Bronchial epithelial cell (primary cell): ENCODE measurements around the gene PEDS1. TPM values are rescaled to one million over a fixed set of nuclear protein-coding genes. Genes with fewer than 3 reads are reported as not detected.

Source experiments
- DNase-seq: peaks from one replicate; pipeline ENCODE4 v3.0.0-alpha.2; 2010; ENCODE audit warnings: low read depth
- FAIRE-seq: peaks from 2 replicates; lab custom pipeline; 2011; peaks lifted over from hg19 to GRCh38; lab: Jason Lieb, UNC
- H3K27me3 ChIP-seq: 2 replicates; pipeline ENCODE4 v1.5.1; 2011; ENCODE audit warnings: low read length; ENCODE audit not compliant: control insufficient read depth, insufficient read depth
- H3K36me3 ChIP-seq: 2 replicates; pipeline ENCODE4 v1.5.1; 2011; ENCODE audit warnings: low read length; ENCODE audit not compliant: control insufficient read depth, insufficient read depth
- H3K4me3 ChIP-seq: 2 replicates; pipeline ENCODE4 v1.5.1; 2011; ENCODE audit warnings: mild to moderate bottlenecking, low read depth, low read length, control low read depth
- total RNA-seq: library from RNA; depleted of rRNA; stranded (reverse); fragments of >200 nt; gene quantifications from 2 replicates; pipeline ENCODE4 v1.2.1, GENCODE V29; 2014
- TF ChIP-seq, protein P1 (sequence below): IDR thresholded peaks from 2 replicates; pipeline ENCODE4 v1.5.1; 2011; ENCODE audit warnings: mild to moderate bottlenecking, moderate library complexity, low read length, control low read depth, inconsistent platforms; ENCODE audit not compliant: insufficient read depth, severe bottlenecking

The PEDS1 gene
- total RNA-seq, 1 donor from 2014 or later, result 9.7 TPM

DNA sequence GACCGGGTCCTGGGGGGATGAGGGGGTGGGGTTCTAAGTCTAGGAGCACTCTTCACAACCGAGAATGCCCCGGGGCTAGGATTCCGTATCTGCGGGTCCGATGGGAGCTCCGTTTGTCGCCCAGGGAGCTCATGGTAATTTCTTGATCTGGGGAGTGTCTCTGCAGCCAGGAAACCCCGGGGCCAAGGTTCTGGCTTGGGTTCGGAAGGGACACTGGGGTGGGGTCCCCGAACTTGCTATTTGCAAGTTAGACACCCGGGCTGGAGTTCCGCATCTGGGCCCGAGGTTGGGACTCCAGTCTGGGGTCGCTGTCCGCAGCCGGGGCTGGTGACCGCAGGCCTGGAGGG lies 397 bp downstream of the PEDS1 start:
- DNase-seq, result no peak

DNA sequence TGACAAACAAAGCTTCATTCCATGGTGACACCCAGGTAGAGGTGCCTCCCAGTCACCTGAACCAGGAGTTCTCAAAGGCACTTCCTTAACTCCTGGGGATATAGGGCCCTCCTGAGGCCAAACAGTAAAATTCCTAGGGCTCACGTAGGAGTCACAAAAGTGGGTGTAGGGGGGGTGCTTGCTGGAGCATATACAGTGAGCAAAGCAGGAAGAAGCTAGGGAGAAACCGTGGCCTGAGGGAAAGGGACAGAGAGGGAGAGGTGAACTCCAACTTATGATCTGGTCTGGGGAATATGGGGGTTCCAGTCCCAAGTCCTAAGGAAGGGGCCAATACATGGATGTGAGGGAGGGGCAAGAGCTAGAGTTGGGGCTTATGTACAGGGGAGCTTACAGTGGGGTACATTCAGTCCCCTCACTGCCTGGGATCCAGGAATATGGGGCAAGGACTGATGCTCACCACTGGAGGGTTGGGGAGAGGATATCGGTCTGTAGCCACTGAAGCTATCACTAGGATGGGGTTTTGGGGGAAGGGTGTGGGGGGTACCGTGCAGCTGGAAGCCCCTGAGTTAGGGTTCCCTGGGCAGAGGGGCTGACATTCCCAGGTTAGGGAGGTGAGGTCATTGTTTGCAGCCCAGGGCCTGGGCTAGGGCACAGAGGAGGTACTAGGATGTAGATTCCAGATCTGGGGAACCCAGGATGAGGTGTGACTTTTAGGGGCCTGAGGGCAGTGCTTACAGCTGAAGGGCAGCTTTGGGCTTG lies 950 bp downstream of the PEDS1 start:
- Histone ChIP-seq H3K36me3 (peaks cover 10% of the 10 kb centered on the region), H3K4me3 (peak overlapping the region; percentile 88), H3K27me3 (no peaks in the 10 kb centered on the region)
- TF ChIP-seq, protein P1, sequence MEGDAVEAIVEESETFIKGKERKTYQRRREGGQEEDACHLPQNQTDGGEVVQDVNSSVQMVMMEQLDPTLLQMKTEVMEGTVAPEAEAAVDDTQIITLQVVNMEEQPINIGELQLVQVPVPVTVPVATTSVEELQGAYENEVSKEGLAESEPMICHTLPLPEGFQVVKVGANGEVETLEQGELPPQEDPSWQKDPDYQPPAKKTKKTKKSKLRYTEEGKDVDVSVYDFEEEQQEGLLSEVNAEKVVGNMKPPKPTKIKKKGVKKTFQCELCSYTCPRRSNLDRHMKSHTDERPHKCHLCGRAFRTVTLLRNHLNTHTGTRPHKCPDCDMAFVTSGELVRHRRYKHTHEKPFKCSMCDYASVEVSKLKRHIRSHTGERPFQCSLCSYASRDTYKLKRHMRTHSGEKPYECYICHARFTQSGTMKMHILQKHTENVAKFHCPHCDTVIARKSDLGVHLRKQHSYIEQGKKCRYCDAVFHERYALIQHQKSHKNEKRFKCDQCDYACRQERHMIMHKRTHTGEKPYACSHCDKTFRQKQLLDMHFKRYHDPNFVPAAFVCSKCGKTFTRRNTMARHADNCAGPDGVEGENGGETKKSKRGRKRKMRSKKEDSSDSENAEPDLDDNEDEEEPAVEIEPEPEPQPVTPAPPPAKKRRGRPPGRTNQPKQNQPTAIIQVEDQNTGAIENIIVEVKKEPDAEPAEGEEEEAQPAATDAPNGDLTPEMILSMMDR, result peak; percentile 46
- DNase-seq (peak; percentile 80), FAIRE-seq (no peak)

More for the DNA sequence above, 397 bp downstream of the PEDS1 start:
- TF ChIP-seq, protein P1, result no peak
- peaks cover 8% of the 10 kb centered on the region for H3K36me3 ChIP-seq
- no peaks in the 10 kb centered on the region for H3K27me3 ChIP-seq
- FAIRE-seq, result no peak
- peak overlapping the region; percentile 88 for H3K4me3 ChIP-seq

DNA sequence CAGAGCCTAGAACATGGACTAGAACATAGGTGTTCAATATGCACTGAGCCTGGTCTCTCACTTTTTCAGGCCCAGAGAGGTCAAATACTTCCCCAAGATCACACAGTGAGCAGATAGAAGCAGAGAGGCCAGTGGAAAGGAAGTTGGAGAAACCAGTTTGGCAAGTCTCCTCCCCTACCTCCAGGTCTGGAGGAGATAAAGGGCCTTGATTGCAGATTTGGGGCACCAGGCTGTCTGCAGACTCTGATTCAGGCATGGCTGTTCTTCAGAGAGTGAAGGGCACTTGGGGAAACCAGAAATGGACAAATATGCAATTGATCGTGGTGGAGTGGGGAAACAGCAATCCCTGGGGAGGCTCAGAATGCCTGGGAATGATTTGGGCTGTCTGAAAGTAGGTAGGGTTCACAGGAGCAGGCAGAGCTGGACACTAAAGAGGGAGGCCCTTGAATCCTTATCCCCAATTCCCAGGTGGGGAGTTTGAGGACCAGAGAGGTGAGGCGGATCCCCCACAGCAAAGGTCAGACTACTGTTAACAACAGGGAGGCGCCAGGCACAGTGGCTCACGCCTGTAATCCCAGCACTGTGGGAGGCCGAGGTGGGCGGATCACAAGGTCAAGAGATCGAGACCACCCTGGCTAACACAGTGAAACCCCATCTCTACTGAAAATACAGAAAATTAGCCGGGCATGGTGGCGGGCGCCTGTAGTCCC lies 2.3 kb downstream of the PEDS1 start:
- DNase-seq, result peak; percentile 83
- FAIRE-seq, result no peak
- Histone ChIP-seq H3K4me3 (no peak overlapping the region), H3K36me3 (peaks cover 14% of the 10 kb centered on the region), H3K27me3 (no peaks in the 10 kb centered on the region)
- TF ChIP-seq, protein P1, result no peak

DNA sequence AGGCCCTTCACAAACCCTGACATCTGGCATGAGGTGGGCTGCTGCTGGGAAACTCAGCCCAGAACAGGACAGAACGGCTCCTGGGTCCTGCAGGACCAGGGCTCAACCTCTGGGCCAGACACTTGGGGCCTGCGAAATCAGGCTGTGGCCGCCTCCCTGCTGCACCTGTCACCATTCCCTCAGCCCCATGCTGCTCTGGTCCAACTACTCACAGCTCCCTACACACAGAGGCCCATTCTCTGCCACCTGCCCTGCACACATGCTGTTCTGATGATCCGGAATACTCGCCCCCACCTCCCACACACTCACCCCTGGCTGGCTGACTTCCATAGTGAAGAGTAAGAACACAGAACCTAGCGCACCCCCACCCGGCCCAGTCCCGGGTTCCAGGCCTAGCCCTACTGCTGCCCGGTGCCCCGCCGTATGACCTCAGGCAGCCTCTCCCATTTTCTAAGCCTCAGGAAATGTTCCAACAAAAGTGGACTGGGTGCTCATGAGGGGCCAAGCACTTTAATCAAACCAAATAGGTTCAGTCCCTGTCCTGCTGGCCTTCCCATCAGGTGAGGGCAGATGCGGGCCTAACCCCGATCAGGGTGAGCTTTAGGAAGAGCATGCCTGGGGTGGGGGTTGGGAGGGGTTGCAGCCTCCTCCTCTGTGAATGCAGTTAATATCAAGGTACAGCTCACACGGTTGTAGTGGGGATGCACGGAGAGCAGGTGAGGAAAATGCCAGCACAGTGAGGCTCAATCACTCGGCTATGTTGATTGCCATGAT lies 3.9 kb downstream of the PEDS1 start:
- Histone ChIP-seq H3K4me3 (no peak overlapping the region), H3K27me3 (no peaks in the 10 kb centered on the region), H3K36me3 (peaks cover 16% of the 10 kb centered on the region)
- FAIRE-seq (no peak), DNase-seq (no peak)
- TF ChIP-seq, protein P1, result no peak

DNA sequence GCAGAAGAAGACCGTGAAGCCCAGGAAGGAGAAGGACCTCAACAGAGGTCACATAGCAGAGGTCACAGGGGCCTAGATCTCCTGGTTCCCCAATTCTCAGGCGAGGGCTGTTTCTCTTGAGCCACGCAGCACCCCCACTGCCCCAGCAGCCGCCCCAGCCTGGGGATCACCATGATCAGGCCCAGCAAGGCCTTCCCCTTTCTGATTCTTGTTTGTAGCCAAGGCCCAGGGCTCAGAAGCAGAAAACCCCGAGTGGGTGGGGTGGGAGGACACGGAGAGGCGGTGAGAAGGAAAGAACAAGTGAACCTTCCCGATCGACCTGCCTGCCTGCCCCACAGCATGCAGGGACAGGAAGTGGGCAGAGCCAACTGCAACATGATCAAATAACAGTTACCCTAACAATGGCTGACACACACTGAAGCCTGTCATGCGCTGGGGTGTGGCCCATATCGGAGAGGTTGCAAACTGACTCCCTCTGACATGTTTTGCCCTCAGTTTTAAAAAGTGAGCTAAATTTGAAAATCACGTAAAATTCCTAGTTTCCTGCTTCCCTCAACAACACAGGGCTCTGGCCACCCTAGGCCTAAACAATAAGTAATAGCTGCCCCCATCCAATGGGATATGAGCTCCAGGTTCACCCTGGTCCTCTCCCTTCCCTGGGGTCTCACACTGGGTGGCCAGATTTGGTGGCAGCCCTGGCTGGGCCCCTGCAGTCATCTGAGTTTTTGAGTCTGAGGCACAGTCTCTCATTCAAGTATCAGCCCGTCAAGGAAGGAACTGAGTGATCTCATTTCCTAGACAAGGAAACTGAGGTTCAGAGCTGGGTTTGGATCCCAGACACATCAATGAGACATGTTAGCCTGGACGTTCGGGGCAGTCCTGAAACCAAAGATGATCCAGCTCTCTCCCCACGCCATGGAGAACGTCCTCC lies 6.5 kb downstream of the PEDS1 start:
- Histone ChIP-seq H3K27me3 (no peaks in the 10 kb centered on the region), H3K4me3 (no peak overlapping the region), H3K36me3 (peaks cover 26% of the 10 kb centered on the region)
- TF ChIP-seq, protein P1, result no peak
- DNase-seq (peak; percentile 94), FAIRE-seq (no peak)
